ENCODE data around the gene RPIA.
A peak's percentile ranks its signal among the peaks of the same experiment; 100 is the strongest.

The RPIA gene

DNA sequence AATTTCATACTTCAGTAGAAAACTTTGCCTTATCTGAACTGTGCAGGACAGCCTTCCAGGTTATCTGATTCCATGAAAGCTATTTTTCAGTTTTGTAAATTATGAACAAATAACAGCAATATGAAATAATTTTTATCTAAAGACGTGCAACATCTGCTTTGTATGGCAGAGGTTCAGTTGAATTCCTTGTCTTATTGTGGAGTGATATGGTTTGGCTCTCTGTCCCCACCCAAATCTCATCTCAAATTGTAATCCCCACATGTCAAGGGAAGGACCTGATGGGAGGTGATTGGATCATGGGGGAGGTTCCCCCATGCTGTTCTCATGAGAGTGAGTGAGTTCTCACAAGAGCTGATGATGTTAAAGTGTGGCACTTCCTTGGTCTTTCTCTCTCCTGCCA, 18.1 kb upstream of the RPIA start:
- no peak overlapping the region for H3K4me3 ChIP-seq (ENCODE audit: low read depth in 1 of 2, low read length in 1 of 2)
- H3K36me3 ChIP-seq = no peaks in the 10 kb centered on the region
- H3K9me3 ChIP-seq = no peaks in the 10 kb centered on the region
- H3K4me1 ChIP-seq (ENCODE audit: control insufficient read depth in 1 of 2, insufficient read depth in 1 of 2, low read depth in 1 of 2, low read length in 1 of 2) = no peaks in the 10 kb centered on the region
- no peaks in the 10 kb centered on the region for H3K27me3 ChIP-seq
- no peak overlapping the region for H3K27ac ChIP-seq
- TF ChIP-seq, protein P1, sequence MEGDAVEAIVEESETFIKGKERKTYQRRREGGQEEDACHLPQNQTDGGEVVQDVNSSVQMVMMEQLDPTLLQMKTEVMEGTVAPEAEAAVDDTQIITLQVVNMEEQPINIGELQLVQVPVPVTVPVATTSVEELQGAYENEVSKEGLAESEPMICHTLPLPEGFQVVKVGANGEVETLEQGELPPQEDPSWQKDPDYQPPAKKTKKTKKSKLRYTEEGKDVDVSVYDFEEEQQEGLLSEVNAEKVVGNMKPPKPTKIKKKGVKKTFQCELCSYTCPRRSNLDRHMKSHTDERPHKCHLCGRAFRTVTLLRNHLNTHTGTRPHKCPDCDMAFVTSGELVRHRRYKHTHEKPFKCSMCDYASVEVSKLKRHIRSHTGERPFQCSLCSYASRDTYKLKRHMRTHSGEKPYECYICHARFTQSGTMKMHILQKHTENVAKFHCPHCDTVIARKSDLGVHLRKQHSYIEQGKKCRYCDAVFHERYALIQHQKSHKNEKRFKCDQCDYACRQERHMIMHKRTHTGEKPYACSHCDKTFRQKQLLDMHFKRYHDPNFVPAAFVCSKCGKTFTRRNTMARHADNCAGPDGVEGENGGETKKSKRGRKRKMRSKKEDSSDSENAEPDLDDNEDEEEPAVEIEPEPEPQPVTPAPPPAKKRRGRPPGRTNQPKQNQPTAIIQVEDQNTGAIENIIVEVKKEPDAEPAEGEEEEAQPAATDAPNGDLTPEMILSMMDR (IDR thresholded peaks at IDR 0.05) = no peak

DNA sequence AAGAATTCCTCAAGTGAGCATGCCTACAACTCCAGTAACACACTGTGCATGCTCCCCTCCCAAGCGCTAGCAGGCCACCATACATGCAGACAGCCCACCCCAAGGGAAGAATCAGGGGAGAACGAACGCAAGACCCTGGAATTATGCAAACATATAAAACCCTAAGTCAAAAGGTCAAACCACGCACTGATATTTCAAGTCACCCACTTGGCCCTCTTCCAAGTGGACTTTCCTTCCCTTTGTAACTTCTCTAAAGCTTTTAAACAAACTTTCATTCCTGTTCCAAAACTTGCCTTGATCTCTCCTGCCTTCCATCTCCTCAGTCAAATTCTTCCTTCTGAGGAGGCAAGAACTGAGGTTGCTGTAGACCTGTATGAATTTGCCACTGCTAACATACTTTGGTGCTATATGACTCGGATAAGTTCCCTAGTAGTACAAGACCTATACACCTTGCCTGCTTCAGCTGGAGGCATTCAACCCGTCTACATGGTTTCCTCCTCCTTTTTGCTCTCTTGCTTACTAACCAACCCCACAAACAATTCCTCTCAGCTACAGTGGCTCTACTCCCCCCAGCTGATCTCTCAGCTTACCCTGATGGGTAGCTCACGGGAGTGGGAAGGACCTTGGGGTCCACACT, 11.1 kb upstream of the RPIA start:
- Histone ChIP-seq H3K4me1 (ENCODE audit: control insufficient read depth in 1 of 2, insufficient read depth in 1 of 2, low read depth in 1 of 2, low read length in 1 of 2) (peaks cover 4 to 16% of the 10 kb centered on the region in 2 experiments), H3K36me3 (no peaks in the 10 kb centered on the region), H3K27me3 (no peaks in the 10 kb centered on the region), H3K27ac (peak overlapping the region; percentile 67), H3K9me3 (peaks cover 4% of the 10 kb centered on the region), H3K4me3 (ENCODE audit: low read depth in 1 of 2, low read length in 1 of 2) (no peak overlapping the region)
- TF ChIP-seq, protein P1 (IDR thresholded peaks at IDR 0.05) = no peak

DNA sequence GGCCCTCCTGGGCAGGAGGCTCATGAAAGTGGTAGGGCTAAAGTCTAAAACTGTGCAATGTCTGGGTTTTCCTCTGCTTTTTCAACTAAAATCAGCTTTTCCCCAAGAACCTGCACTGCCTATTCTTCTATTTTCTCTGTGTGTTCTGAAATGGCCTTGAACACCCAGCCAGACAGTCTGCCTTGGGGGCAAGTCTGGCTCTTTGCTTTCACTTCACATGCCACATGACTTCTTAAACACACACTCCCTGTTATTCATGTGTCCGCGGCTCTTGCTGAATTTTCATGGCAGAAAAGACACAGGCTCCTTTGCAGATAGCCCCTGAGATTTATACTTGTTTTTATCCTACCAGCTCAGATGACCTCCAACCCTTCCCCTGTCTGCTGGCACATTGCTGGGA, 10.6 kb upstream of the RPIA start:
- no peaks in the 10 kb centered on the region for H3K27me3 ChIP-seq
- H3K4me3 ChIP-seq (ENCODE audit: low read depth in 1 of 2, low read length in 1 of 2) = no peak overlapping the region
- TF ChIP-seq, protein P1 (IDR thresholded peaks at IDR 0.05) = no peak
- no peaks in the 10 kb centered on the region for H3K36me3 ChIP-seq
- peaks cover 4 to 16% of the 10 kb centered on the region in 2 experiments for H3K4me1 ChIP-seq (ENCODE audit: control insufficient read depth in 1 of 2, insufficient read depth in 1 of 2, low read depth in 1 of 2, low read length in 1 of 2)
- peaks cover 4% of the 10 kb centered on the region for H3K9me3 ChIP-seq
- H3K27ac ChIP-seq = peak overlapping the region; percentile 67

DNA sequence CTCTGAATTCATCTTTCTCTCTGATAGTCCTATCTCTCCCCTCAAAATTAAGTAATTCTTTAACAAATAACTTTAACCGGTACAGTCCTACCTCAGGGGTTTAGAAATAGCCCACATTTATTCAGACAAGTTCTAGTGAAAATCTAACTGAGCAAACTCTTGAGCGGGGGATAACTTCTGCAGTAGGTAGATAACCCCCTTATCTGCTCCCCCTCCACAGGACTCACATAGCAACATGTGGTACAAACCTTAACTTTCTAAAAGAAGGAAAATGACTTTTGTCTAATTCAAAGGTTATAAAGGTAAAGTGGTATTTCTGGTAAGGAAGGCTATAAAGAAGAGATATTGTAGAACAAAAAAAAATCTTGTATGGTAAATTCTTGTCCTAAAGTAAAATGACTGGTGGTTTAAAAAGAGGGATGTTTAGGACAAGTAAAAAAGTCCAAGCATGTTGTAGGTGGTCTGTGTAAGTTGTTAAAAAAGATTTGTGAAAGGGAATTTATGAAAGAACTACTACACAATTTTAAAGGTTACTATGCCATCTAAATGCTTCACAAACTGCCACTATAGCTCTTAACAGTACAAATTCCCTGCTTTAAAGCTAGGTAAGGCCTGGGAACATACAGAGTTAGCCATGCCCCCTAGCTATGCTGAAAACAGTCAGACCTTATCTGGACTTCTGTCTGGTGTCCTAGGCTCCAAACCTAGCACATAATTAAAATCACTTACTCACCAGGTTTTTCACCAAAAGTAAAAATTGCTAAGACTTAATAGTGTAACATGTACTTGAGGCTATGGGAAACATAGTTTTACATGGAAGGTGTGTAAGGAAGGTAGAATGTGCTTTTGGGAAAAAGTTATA, 8.1 kb upstream of the RPIA start:
- no peaks in the 10 kb centered on the region for H3K27me3 ChIP-seq
- no peak overlapping the region for H3K27ac ChIP-seq
- TF ChIP-seq, protein P1 (IDR thresholded peaks at IDR 0.05) = no peak
- no peak overlapping the region for H3K4me3 ChIP-seq (ENCODE audit: low read depth in 1 of 2, low read length in 1 of 2)
- H3K9me3 ChIP-seq = peaks cover 4% of the 10 kb centered on the region
- no peaks in the 10 kb centered on the region for H3K36me3 ChIP-seq
- peaks cover 4 to 21% of the 10 kb centered on the region in 2 experiments for H3K4me1 ChIP-seq (ENCODE audit: control insufficient read depth in 1 of 2, insufficient read depth in 1 of 2, low read depth in 1 of 2, low read length in 1 of 2)

- Histone ChIP-seq H3K36me3 (no peaks in the 10 kb centered on the region), H3K4me1 (ENCODE audit: control insufficient read depth in 1 of 2, insufficient read depth in 1 of 2, low read depth in 1 of 2, low read length in 1 of 2) (peaks cover 4 to 21% of the 10 kb centered on the region in 2 experiments), H3K27ac (no peak overlapping the region), H3K4me3 (ENCODE audit: low read depth in 1 of 2, low read length in 1 of 2) (no peak overlapping the region), H3K27me3 (no peaks in the 10 kb centered on the region), H3K9me3 (peaks cover 4% of the 10 kb centered on the region)
- TF ChIP-seq, protein P1 (IDR thresholded peaks at IDR 0.05) = no peak
Observed at GRCh38 chr2:88684519-88684918, 7.0 kb upstream of the RPIA start.
